ENCODE data around the gene ID2. TPM values are rescaled to one million over a fixed set of nuclear protein-coding genes. Genes with fewer than 3 reads are reported as not detected.

Gene ID2
- total RNA-seq, 1 donor from 2014 or later, result 9.4 TPM

DNA sequence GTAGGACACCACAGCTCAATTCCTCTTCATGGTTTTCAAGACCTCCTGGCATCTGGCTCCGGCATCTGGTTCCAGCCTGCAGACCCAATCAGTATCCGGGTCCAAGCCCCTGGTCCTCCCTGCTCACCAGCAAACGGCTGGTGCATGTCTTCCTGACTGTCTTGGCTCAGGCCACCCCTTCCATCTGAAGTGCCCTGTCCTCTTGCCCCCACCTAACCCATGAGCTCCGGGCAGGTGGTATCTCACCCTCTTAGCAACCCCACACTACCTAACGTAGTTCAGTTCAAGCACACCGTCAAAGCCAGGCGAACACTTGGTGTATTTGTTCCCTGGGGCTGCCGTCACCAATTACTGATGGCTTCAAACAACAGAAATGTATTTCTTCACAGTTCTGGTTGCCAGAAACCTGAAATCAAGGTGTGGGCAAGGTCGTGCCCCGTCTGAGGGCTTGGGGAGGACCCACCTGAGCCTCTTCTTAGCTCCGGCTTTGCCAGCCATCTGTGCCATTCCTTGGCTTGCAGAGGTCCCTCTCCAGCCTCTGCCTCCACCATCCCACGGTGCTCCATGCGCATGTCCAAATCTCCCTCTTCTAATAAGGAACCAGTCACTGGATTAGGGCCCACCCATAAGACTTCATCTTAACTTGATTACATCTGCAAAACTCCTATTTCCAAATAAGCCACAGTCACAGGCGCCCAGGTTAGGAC lies 47.2 kb upstream of the ID2 start:
- Mint-ChIP-seq H3K4me1 (ENCODE audit: unreplicated experiment) (peaks cover 22% of the 10 kb centered on the region), H3K4me3 (ENCODE audit: unreplicated experiment) (no peak overlapping the region), H3K9me3 (ENCODE audit: unreplicated experiment) (no peaks in the 10 kb centered on the region), H3K36me3 (ENCODE audit: low read depth, unreplicated experiment) (no peaks in the 10 kb centered on the region), H3K27ac (ENCODE audit: unreplicated experiment) (peak overlapping the region; percentile 13), H3K27me3 (ENCODE audit: unreplicated experiment) (peaks cover 13% of the 10 kb centered on the region)
- no peak for DNase-seq (ENCODE audit: low spot score)
- TF ChIP-seq CTCF (IDR thresholded peaks at IDR 0.05; ENCODE audit: unreplicated experiment), result no peak

DNA sequence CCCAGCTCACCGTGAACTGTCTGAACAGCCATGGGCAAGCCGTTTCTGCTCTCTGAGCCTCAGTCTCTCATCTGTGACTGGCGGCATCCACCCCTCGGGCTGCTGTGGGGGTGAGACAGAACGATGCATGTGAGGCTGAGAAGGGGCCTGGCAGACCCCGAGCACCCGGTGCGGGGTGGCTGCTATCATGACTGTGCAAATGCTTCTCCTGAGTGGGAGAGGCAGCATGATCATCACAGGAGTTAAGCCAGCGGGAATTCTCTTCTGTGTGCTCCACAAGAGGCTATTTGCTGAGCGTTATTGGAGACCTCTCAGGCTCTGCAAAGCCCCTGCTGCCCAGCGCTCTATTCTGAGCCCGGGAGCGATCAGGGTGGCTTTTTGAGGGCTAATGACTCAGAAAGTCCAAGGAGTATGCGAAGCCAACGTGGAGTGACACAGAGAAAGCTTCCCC lies 45.8 kb upstream of the ID2 start:
- no peak for DNase-seq (ENCODE audit: low spot score)
- Mint-ChIP-seq H3K4me1 (ENCODE audit: unreplicated experiment) (peaks cover 22% of the 10 kb centered on the region), H3K27me3 (ENCODE audit: unreplicated experiment) (peaks cover 13% of the 10 kb centered on the region), H3K9me3 (ENCODE audit: unreplicated experiment) (no peaks in the 10 kb centered on the region), H3K36me3 (ENCODE audit: low read depth, unreplicated experiment) (no peaks in the 10 kb centered on the region), H3K27ac (ENCODE audit: unreplicated experiment) (no peak overlapping the region), H3K4me3 (ENCODE audit: unreplicated experiment) (no peak overlapping the region)
- TF ChIP-seq CTCF (IDR thresholded peaks at IDR 0.05; ENCODE audit: unreplicated experiment), result no peak

DNA sequence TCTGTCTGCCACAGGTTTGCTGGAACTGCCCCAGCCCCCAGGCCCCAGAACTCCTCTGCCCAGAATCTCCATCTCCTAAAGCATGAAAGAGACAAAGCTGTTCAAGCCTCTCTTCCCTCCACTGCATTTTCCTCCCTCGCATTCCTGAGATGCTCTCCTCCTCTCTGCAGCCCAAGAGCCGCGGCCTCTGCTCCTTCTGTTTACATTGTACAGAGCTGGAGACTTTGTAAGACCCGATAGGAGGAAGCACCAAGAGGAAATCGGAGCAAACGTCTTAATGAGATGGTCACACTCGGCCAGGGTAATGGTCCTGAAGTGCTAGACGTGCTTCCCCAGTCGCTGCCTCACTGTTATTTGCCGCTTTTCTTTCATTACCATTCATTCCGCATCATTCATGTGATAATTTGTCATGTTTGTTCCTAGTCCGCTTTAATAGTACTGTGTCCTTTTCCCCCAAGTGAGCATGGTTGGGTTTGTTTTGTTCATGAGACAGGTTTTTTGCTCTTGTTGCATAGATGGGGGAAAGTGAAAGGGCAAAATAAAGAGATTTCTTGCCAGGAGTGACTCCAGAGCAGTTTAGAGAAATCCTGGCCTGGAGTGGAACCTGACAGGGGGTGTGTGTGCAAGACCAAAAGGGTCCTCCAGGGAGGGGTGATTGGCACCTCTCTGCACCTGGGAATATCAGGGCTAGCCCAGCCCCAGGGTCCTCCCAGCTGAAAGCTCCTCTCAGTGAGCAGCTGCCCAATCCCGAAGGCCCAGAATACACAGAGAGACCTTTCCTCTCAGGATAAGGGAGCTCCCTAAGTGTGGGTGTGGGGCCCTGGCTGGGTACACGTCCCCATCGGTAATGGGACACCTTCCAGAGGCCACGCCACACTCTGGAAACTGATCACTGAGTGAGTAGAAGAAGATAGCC lies 44.9 kb upstream of the ID2 start:
- Mint-ChIP-seq H3K4me3 (ENCODE audit: unreplicated experiment) (no peak overlapping the region), H3K4me1 (ENCODE audit: unreplicated experiment) (peaks cover 22% of the 10 kb centered on the region), H3K27ac (ENCODE audit: unreplicated experiment) (no peak overlapping the region), H3K36me3 (ENCODE audit: low read depth, unreplicated experiment) (no peaks in the 10 kb centered on the region), H3K27me3 (ENCODE audit: unreplicated experiment) (peaks cover 13% of the 10 kb centered on the region), H3K9me3 (ENCODE audit: unreplicated experiment) (no peaks in the 10 kb centered on the region)
- no peak for TF ChIP-seq CTCF (IDR thresholded peaks at IDR 0.05; ENCODE audit: unreplicated experiment)
- DNase-seq (ENCODE audit: low spot score), result peak; percentile 30

DNA sequence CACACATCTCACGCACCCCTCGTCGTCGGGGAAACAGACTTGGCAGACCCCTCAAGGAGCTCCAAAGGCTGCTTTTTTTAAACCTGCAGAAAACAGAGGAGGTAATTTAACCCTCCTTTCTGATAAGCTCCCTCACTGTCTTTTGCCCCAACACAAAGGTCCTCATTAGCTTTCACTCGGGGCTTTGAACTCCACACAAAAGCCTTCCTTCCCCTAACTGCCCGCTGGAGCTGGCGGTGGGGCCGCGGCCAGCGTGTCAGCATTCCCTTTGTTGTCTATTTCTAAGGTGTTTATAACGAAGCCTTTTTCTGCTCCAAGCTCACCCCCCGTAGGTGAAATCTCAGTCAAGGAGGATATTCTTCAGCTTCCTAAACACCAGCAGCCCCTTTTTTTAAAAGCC lies 43.5 kb upstream of the ID2 start:
- H3K9me3 Mint-ChIP-seq (ENCODE audit: unreplicated experiment), result no peaks in the 10 kb centered on the region
- no peak overlapping the region for H3K27ac Mint-ChIP-seq (ENCODE audit: unreplicated experiment)
- H3K36me3 Mint-ChIP-seq (ENCODE audit: low read depth, unreplicated experiment), result no peaks in the 10 kb centered on the region
- peaks cover 13% of the 10 kb centered on the region for H3K27me3 Mint-ChIP-seq (ENCODE audit: unreplicated experiment)
- no peak overlapping the region for H3K4me3 Mint-ChIP-seq (ENCODE audit: unreplicated experiment)
- H3K4me1 Mint-ChIP-seq (ENCODE audit: unreplicated experiment), result peaks cover 22% of the 10 kb centered on the region
- no peak for TF ChIP-seq CTCF (IDR thresholded peaks at IDR 0.05; ENCODE audit: unreplicated experiment)
- no peak for DNase-seq (ENCODE audit: low spot score)

Data from endothelial cell (in vitro differentiated cells).